Vagina (tissue), 2 donors: Measurements from ENCODE around the gene UTP25. TPM values are rescaled to one million over a fixed set of nuclear protein-coding genes. Genes with fewer than 3 reads are reported as not detected.

ENCODE experiments used
- DNase-seq, 2 donors: peaks; one replicate each; pipeline ENCODE4 v3.0.0-alpha.2; 2017; ENCODE audit errors: extremely low spot score in 2 of 2
- H3K27ac ChIP-seq: fragments of 200-600 bp; sonication (generic); one replicate; pipeline ENCODE4 v1.5.1; 2019
- H3K27me3 ChIP-seq: fragments of 200-600 bp; sonication (generic); one replicate; pipeline ENCODE4 v1.5.1; 2019
- H3K36me3 ChIP-seq, 2 donors: fragments of 200-600 bp; sonication (generic); one replicate each; pipeline ENCODE4 v1.5.1; 2017 to 2019
- H3K4me1 ChIP-seq: fragments of 200-600 bp; sonication (generic); one replicate; pipeline ENCODE4 v1.5.1; 2019
- H3K4me3 ChIP-seq, 2 donors: fragments of 200-600 bp; sonication (generic); 1 replicate in 1 of 2; 2 replicates in 1 of 2; pipeline ENCODE4 v1.5.1; 2016 to 2019
- H3K9me3 ChIP-seq: fragments of 200-600 bp; sonication (generic); one replicate; pipeline ENCODE4 v1.5.1; 2019
- POLR2A ChIP-seq, 2 donors: fragments of 450-650 bp; IDR thresholded peaks; one replicate each; pipeline ENCODE4 v1.6.1; 2017; ENCODE audit warnings: antibody characterized with exemption in 2 of 2, mild to moderate bottlenecking in 2 of 2, moderate library complexity in 2 of 2
- POLR2AphosphoS5 ChIP-seq, 2 donors: sonication (generic); formaldehyde crosslinking; IDR thresholded peaks; one replicate each; pipeline ENCODE4 v1.9.0; 2017; ENCODE audit warnings: antibody characterized with exemption in 2 of 2, mild to moderate bottlenecking in 2 of 2, low read depth in 1 of 2; ENCODE audit not compliant: insufficient read depth in 1 of 2
- intact Hi-C: fragments of 100-400 bp; cut with DNase I; formaldehyde crosslinking; loops from one replicate; pipeline ENCODE4 v1.15.1; 2023
- total RNA-seq: library from RNA; depleted of rRNA; stranded (reverse); fragments of >200 nt; gene quantifications from one replicate; pipeline ENCODE4 v1.2.3, GENCODE V29; 2016
- TF ChIP-seq, protein P1 (sequence below), 3 experiments: fragments of 450-650 bp in 2 of 3; fragments of 200-600 bp in 1 of 3; sonication (generic) in 1 of 3; IDR thresholded peaks; one replicate each; pipeline ENCODE4 v1.5.1; 2017 to 2019; ENCODE audit warnings: antibody characterized with exemption in 3 of 3, mild to moderate bottlenecking in 2 of 3, moderate library complexity in 2 of 3

Gene UTP25
- total RNA-seq, 1 donor from 2014 or later = 5.9 TPM

- no peak for DNase-seq
- H3K9me3 ChIP-seq = no peaks in the 10 kb centered on the region
- no peak overlapping the region for H3K27ac ChIP-seq
- peaks cover 32% of the 10 kb centered on the region for H3K4me1 ChIP-seq
- H3K27me3 ChIP-seq = no peaks in the 10 kb centered on the region
- TF ChIP-seq, protein P1, sequence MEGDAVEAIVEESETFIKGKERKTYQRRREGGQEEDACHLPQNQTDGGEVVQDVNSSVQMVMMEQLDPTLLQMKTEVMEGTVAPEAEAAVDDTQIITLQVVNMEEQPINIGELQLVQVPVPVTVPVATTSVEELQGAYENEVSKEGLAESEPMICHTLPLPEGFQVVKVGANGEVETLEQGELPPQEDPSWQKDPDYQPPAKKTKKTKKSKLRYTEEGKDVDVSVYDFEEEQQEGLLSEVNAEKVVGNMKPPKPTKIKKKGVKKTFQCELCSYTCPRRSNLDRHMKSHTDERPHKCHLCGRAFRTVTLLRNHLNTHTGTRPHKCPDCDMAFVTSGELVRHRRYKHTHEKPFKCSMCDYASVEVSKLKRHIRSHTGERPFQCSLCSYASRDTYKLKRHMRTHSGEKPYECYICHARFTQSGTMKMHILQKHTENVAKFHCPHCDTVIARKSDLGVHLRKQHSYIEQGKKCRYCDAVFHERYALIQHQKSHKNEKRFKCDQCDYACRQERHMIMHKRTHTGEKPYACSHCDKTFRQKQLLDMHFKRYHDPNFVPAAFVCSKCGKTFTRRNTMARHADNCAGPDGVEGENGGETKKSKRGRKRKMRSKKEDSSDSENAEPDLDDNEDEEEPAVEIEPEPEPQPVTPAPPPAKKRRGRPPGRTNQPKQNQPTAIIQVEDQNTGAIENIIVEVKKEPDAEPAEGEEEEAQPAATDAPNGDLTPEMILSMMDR (IDR thresholded peaks at IDR 0.05) = no peak
- no peak for TF ChIP-seq POLR2AphosphoS5 (IDR thresholded peaks at IDR 0.05; ENCODE audit: insufficient read depth in 1 of 2, low read depth in 1 of 2)
- TF ChIP-seq POLR2A (IDR thresholded peaks at IDR 0.05) = no peak
- H3K36me3 ChIP-seq = peaks cover 0 to 2% of the 10 kb centered on the region in 2 donors
- intact Hi-C loops = no loop called here
- H3K4me3 ChIP-seq = no peak overlapping the region
These were observed 2.0 kb upstream of the UTP25 start for GRCh38 chr1:209825591-209826434.

DNA sequence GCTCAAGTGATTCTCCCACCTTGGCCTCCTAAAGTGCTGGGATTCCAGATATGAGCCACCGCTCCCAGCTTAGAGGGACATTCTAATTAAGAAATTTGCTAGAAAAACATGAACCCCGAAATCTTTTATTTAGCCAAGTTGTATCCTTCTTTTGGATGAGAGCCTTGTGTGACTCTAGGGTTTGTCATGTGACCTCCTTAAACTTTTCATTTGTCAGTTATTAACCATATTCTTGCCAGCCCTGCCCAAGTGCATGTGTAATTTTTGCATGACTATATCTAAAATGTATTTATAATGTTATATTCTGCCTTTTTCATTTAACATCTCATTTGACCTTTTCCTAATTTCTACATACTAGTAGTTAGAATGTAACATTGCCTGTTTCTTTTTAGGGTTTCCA lies 1.9 kb downstream of the UTP25 start:
- intact Hi-C loops = no loop called here
- no peak overlapping the region for H3K27ac ChIP-seq
- DNase-seq = no peak
- H3K4me1 ChIP-seq = peaks cover 25% of the 10 kb centered on the region
- TF ChIP-seq POLR2A (IDR thresholded peaks at IDR 0.05) = no peak
- no peak for TF ChIP-seq POLR2AphosphoS5 (IDR thresholded peaks at IDR 0.05; ENCODE audit: insufficient read depth in 1 of 2, low read depth in 1 of 2)
- TF ChIP-seq, protein P1 (IDR thresholded peaks at IDR 0.05) = no peak
- H3K9me3 ChIP-seq = no peaks in the 10 kb centered on the region
- H3K4me3 ChIP-seq = no peak overlapping the region
- peaks cover 0 to 39% of the 10 kb centered on the region in 2 donors for H3K36me3 ChIP-seq
- H3K27me3 ChIP-seq = no peaks in the 10 kb centered on the region

GRCh38 chr1:209830722-209831121 lies 3.0 kb downstream of the UTP25 start:
- Histone ChIP-seq H3K27ac (no peak overlapping the region), H3K36me3 (peaks cover 0 to 48% of the 10 kb centered on the region in 2 donors)
- intact Hi-C loops = no loop called here

DNA sequence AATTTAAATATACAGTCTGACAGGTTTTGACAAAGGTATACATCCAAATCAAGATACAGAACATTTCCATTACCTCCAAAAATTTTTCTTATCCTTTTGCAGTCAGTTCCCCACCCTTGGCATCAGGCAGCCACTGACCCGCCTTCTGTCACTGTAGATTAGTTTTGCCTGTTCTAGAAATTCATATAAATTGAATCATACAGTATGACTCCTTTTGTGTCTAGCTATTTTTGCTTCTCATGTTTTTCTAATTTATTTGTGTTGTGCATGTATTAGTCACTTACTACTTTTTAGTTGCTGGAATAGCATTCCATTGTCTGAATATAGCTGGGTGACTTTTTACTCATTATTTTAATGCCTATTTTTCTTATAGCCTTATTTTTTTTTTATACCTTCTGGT lies 3.8 kb downstream of the UTP25 start:
- Histone ChIP-seq H3K27ac (no peak overlapping the region), H3K9me3 (no peaks in the 10 kb centered on the region), H3K4me1 (peaks cover 25% of the 10 kb centered on the region), H3K36me3 (peaks cover 0 to 56% of the 10 kb centered on the region in 2 donors), H3K4me3 (no peak overlapping the region), H3K27me3 (no peaks in the 10 kb centered on the region)
- no peak for DNase-seq
- intact Hi-C loops = no loop called here
- TF ChIP-seq, protein P1 (IDR thresholded peaks at IDR 0.05) = no peak
- TF ChIP-seq POLR2A (IDR thresholded peaks at IDR 0.05) (no peak), POLR2AphosphoS5 (IDR thresholded peaks at IDR 0.05; ENCODE audit: insufficient read depth in 1 of 2, low read depth in 1 of 2) (no peak)

More at GRCh38 chr1:209830722-209831121, 3.0 kb downstream of the UTP25 start:
- Histone ChIP-seq H3K4me1 (peaks cover 25% of the 10 kb centered on the region), H3K27me3 (no peaks in the 10 kb centered on the region), H3K9me3 (no peaks in the 10 kb centered on the region), H3K4me3 (no peak overlapping the region)
- TF ChIP-seq, protein P1 (IDR thresholded peaks at IDR 0.05) = no peak
- TF ChIP-seq POLR2AphosphoS5 (IDR thresholded peaks at IDR 0.05; ENCODE audit: insufficient read depth in 1 of 2, low read depth in 1 of 2) (no peak), POLR2A (IDR thresholded peaks at IDR 0.05) (no peak)
- DNase-seq = no peak

- intact Hi-C loops = no loop called here
- Histone ChIP-seq H3K27ac (no peak overlapping the region), H3K27me3 (no peaks in the 10 kb centered on the region), H3K4me3 (no peak overlapping the region), H3K9me3 (no peaks in the 10 kb centered on the region), H3K4me1 (no peaks in the 10 kb centered on the region), H3K36me3 (peaks cover 0 to 85% of the 10 kb centered on the region in 2 donors)
- no peak for DNase-seq
- TF ChIP-seq POLR2AphosphoS5 (IDR thresholded peaks at IDR 0.05; ENCODE audit: insufficient read depth in 1 of 2, low read depth in 1 of 2) = no peak
- TF ChIP-seq POLR2A (IDR thresholded peaks at IDR 0.05) = no peak
- TF ChIP-seq, protein P1 (IDR thresholded peaks at IDR 0.05) = no peak
These were observed 8.1 kb downstream of the UTP25 start for GRCh38 chr1:209835782-209836298.
